PC-9 (cell line): Measurements from ENCODE around the gene SLIT1.

Source experiments
- EZH2 ChIP-seq: fragments of 200-600 bp; sonication (generic); IDR thresholded peaks from 2 replicates; pipeline ENCODE4 v1.8.0; 2017; ENCODE audit warnings: antibody characterized with exemption, low read depth
- TF ChIP-seq, protein P1 (sequence below): fragments of 200-600 bp; sonication (generic); conservative IDR thresholded peaks from 2 replicates; pipeline ENCODE4 v1.6.1; 2017; ENCODE audit warnings: mixed run types, antibody characterized with exemption, mild to moderate bottlenecking, moderate library complexity

GRCh38 chr10:97028126-97028831 lies 157.5 kb downstream of the SLIT1 start:
- TF ChIP-seq, protein P1, sequence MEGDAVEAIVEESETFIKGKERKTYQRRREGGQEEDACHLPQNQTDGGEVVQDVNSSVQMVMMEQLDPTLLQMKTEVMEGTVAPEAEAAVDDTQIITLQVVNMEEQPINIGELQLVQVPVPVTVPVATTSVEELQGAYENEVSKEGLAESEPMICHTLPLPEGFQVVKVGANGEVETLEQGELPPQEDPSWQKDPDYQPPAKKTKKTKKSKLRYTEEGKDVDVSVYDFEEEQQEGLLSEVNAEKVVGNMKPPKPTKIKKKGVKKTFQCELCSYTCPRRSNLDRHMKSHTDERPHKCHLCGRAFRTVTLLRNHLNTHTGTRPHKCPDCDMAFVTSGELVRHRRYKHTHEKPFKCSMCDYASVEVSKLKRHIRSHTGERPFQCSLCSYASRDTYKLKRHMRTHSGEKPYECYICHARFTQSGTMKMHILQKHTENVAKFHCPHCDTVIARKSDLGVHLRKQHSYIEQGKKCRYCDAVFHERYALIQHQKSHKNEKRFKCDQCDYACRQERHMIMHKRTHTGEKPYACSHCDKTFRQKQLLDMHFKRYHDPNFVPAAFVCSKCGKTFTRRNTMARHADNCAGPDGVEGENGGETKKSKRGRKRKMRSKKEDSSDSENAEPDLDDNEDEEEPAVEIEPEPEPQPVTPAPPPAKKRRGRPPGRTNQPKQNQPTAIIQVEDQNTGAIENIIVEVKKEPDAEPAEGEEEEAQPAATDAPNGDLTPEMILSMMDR = no peak
- no peak for TF ChIP-seq EZH2
